Activated CD4-positive, CD25-positive, alpha-beta regulatory T cell treated with anti-CD3 and anti-CD28 coated beads, Interleukin-2, amount 50 U/mL, for 24 hours (primary cell): ENCODE data around the gene DGKZ.

Experiments
- ATAC-seq, 2 donors: fragments of 150-1000 bp; cut with Tn5 transposase; one replicate each; pipeline ENCODE4 v1.10.0; 2021; ENCODE audit warnings: mild to moderate bottlenecking in 1 of 2, moderate library complexity in 1 of 2

Gene DGKZ

GRCh38 chr11:46345881-46346484 lies 1.3 kb upstream of the DGKZ start:
- no peak for ATAC-seq

GRCh38 chr11:46347637-46348311 lies 511 bp downstream of the DGKZ start:
- ATAC-seq: no peak

- peak in 1 of 2 donors; percentile 8 for ATAC-seq
These were observed 1.5 kb downstream of the DGKZ start for GRCh38 chr11:46348566-46349401.

GRCh38 chr11:46350695-46351094 lies 3.4 kb downstream of the DGKZ start:
- no peak for ATAC-seq

- no peak for ATAC-seq
These were observed 3.9 kb downstream of the DGKZ start for GRCh38 chr11:46351148-46351547.

- no peak for ATAC-seq
These were observed 4.3 kb downstream of the DGKZ start for GRCh38 chr11:46351606-46352005.

GRCh38 chr11:46352063-46352841 lies 5.0 kb downstream of the DGKZ start:
- ATAC-seq: peak; percentile 45 to 52

GRCh38 chr11:46353698-46354097 lies 6.4 kb downstream of the DGKZ start:
- peak; percentile 15 to 37 for ATAC-seq

GRCh38 chr11:46356924-46357482 lies 9.7 kb downstream of the DGKZ start:
- ATAC-seq: no peak

GRCh38 chr11:46357483-46357936 lies 10.2 kb downstream of the DGKZ start:
- ATAC-seq: no peak

- ATAC-seq: no peak
These were observed 12.7 kb downstream of the DGKZ start for GRCh38 chr11:46359953-46360352.

GRCh38 chr11:46360878-46361277 lies 13.6 kb downstream of the DGKZ start:
- ATAC-seq: peak in 1 of 2 donors; percentile 40

- ATAC-seq: peak; percentile 91 to 93
These were observed 14.3 kb downstream of the DGKZ start for GRCh38 chr11:46361283-46362155.

- ATAC-seq: no peak
These were observed 15.1 kb downstream of the DGKZ start for GRCh38 chr11:46362156-46363030.

- no peak for ATAC-seq
These were observed 15.8 kb downstream of the DGKZ start for GRCh38 chr11:46363031-46363407.

- ATAC-seq: no peak
These were observed 16.3 kb downstream of the DGKZ start for GRCh38 chr11:46363455-46364005.

- ATAC-seq: no peak
These were observed 16.8 kb downstream of the DGKZ start for GRCh38 chr11:46364056-46364455.

GRCh38 chr11:46364791-46365190 lies 17.5 kb downstream of the DGKZ start:
- no peak for ATAC-seq

- no peak for ATAC-seq
These were observed 19.0 kb downstream of the DGKZ start for GRCh38 chr11:46366260-46366659.

GRCh38 chr11:46366661-46367161 lies 19.4 kb downstream of the DGKZ start:
- ATAC-seq: no peak
